GM18520 (cell line): Measurements from ENCODE around the gene GTSF1L.
A peak's percentile ranks its signal among the peaks of the same experiment; 100 is the strongest.

ENCODE experiments used
- ATAC-seq: cut with Tn5 transposase; IDR thresholded peaks from one replicate; pipeline ENCODE4 v1.9.1; 2021; ENCODE audit not compliant: unreplicated experiment

GTSF1L gene

DNA sequence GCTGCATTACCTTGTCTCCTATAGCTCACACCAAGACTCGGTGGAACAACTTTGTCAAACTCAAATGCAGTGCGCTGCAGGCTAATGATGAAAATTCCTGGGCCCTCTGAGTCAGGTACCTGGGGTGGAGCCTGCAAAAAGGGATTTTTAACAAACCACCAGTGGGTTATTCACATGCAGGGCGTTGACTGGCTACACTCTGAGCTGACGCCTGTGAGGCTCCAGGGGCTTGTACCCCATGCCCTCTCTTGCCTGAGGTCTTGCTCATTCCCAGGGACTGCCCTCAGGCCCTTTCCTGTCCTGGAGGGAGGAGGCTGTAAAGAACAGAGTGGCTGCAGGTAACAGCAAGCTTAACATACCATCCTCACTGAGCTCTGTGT lies 9.2 kb downstream of the GTSF1L start:
- ATAC-seq = no peak

GRCh38 chr20:43716757-43717615 lies 9.8 kb downstream of the GTSF1L start:
- ATAC-seq = no peak

GRCh38 chr20:43716123-43716522 lies 10.7 kb downstream of the GTSF1L start:
- ATAC-seq = no peak

DNA sequence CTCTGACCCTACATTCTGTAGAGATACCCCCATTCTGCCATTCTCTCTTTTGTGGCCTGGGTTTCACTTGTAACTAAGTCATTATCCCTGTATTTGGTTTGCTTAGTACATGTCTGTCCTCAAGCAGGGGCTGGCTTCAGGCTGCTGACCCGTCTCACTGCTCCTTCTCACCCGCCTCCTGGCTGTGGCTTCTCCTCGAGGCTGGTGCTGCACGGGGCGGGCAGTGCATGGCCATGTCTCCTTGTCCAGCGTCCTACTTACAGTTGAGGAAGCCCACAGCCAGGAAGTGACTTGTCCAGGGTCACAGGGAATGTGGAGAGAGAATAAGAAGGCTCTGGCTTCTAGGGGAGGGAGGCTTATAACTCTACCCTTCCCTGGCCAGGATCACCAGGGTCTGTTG lies 11.3 kb downstream of the GTSF1L start:
- ATAC-seq = no peak

DNA sequence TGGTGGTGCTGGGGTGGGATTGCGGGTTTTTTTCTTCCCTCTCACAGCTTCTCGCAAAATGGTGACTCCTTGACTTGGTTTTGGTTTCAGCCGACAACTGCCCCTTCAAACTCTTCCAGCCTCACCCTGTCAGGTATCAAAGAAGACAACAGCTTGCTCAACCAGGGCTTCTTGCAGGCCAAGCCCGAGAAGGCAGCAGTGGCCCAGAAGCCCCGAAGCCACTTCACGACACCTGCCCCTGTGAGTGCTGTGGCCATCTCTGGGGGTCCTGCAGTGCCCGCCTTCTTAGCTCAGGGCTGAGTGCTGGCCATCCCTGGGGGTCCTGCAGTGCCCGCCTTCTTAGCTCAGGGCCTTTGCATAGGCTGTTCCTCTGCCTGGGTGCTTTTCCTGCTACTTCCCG lies 11.8 kb downstream of the GTSF1L start:
- no peak for ATAC-seq

GRCh38 chr20:43711098-43711654 lies 15.6 kb downstream of the GTSF1L start:
- no peak for ATAC-seq

- ATAC-seq = peak; percentile 52
Measured at GRCh38 chr20:43710370-43711044, 16.3 kb downstream of the GTSF1L start.

DNA sequence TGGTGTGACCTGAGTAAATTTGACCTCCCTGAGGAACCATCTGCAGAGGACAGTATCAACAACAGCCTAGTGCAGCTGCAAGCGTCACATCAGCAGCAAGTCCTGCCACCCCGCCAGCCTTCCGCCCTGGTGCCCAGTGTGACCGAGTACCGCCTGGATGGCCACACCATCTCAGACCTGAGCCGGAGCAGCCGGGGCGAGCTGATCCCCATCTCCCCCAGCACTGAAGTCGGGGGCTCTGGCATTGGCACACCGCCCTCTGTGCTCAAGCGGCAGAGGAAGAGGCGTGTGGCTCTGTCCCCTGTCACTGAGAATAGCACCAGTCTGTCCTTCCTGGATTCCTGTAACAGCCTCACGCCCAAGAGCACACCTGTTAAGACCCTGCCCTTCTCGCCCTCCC lies 24.3 kb downstream of the GTSF1L start:
- no peak for ATAC-seq

GRCh38 chr20:43700627-43701026 lies 26.2 kb downstream of the GTSF1L start:
- no peak for ATAC-seq

DNA sequence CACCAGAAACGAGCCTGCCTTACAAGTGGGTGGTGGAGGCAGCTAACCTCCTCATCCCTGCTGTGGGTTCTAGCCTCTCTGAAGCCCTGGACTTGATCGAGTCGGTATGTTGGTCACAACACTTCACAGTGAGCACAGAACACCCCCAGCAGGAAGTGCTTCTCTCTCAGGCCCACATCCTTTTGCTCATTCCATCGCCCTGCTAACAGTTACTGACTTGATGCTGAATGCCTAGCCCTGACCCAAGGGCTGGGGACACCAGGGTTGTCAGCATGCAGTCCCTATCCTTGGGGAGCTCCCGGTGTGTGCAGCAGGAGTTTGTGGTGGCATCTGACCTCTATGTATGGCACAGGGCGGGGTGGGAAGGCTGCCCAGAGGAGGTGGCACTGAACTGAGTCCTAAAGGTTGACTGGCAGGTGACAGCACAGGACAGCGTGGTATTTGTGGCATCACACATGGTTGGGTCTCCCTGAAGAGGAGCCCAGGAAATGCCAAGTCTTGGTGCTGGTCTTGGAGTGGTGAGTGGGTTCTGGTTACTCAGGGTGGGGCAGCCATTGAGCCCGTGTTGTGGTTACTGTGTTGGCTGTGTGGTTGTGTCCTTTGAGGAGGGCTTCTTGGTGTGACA lies 26.7 kb downstream of the GTSF1L start:
- ATAC-seq = no peak

- no peak for ATAC-seq
Measured at GRCh38 chr20:43695571-43695970, 31.2 kb downstream of the GTSF1L start.

DNA sequence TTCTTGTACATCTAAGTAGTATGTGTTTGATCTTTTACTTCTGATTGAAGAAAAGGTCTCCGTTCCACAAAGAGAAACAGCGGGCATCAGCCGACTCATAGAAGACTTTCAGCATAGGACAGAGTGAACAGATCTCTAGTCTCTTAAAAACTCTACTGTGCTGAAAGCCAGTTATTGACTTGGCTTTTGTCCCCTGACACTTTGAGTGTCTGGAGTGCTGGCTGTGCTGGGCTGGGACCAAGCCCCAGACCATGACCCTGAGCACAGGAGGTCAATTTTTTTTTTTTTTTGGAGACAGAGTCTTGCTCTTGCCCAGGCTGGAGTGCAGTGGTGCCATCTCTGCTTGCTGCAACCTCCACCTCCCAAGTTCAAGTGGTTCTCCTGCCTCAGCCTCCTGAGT lies 32.0 kb downstream of the GTSF1L start:
- ATAC-seq = no peak

GRCh38 chr20:43691928-43692524 lies 34.8 kb downstream of the GTSF1L start:
- no peak for ATAC-seq

DNA sequence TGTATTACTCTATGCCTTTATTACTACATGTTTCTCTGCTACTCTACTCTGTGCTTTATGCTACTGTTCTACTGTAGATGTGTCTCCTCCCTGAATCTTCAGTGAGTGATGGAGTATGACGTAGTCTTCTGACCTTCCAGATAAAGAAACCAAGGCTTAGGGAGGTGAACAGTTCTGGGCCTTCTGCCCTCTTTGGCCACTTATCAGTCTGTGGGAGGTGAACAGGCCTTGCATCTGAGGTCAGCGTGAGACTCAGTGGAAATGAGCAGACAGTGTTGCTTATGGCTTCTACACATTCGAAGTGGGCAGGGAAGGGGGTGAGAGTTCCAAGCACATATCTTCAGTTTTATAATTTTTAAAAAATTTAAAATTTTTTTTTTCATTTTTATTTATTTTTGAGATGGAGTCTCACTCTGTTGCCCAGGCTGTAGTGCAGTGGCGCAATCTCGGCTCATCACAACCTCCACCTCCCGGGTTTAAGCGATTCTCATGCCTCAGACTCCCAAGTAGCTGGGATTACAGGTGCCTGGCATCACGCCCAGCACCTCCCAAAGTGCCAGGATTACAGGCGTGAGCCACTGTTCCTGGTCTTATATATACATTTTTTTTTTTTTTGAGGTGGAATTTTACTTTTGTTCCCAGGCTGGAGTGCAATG lies 35.7 kb downstream of the GTSF1L start:
- no peak for ATAC-seq

GRCh38 chr20:43689165-43689564 lies 37.6 kb downstream of the GTSF1L start:
- ATAC-seq = no peak

DNA sequence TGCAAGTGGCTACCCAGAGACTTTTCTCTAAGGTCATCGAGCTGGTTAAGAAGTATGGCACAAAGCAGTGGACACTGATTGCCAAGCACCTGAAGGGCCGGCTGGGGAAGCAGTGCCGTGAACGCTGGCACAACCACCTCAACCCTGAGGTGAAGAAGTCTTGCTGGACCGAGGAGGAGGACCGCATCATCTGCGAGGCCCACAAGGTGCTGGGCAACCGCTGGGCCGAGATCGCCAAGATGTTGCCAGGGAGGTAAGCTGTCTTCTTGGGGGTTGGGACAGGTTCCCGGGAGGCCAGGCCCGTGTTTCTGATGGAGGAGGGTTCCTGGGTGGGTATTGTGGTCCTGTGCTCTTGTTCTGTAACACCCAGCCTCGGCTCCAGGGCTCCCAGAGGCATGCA lies 40.0 kb downstream of the GTSF1L start:
- ATAC-seq = no peak

DNA sequence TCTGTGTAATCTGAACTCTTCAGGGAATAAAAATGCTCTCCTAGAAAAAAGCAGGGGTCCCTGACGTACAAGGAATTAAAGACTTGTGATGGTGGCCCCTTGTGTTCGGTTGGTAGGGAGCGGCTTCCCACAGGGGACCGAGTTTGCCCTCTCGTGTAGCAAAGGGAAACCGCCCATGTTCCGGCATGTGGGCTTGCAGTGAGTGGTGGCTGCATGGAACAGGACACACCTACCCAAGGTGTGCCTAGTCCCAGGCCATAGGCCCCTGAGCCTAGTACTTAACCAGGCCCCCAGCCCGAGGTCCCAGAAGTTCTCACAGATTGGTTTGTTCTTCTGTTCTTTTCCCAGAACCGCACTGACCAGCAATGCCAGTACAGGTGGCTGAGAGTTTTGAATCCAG lies 44.4 kb downstream of the GTSF1L start:
- no peak for ATAC-seq

DNA sequence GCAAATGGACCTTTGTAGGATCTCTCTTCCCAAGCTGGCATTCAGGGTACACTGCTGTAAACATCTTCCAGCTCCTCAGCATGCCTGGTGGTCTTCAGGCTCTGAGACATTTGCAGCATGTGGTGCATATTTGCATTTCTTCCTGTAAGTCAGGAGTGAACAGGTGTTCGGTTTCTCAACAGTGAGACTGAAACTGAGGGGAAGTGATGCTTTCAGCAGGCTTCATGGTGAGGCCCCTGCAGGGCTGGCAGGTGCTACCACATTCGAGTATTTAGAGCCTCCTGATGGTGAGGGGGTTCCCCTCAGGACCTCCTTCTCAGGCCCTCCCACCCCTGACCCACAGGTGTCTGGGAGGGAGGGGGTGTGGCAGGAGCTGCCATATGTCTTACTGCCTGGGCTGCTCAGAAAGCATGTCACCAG lies 44.8 kb downstream of the GTSF1L start:
- ATAC-seq = peak; percentile 95

DNA sequence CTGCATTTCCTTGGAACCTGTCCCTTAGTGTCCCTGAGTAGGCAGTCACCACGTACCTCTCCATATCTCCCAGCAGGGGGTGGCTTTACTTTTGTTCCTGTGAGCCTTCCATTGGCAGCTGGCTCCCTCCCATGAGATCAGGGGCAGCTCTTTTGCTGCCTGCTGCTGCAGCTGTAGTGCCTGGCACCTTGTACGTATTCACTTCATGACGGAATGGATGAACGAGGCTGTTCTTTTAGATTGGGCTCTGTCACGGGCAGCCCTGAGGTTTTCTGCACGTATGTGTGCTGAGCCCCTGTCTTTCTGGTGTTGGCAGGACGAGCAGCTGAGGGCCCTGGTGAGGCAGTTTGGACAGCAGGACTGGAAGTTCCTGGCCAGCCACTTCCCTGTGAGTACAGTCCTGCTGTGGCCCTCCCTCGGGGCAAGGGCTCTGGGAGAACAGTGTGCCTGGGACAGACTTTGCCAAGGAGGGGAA lies 45.3 kb downstream of the GTSF1L start:
- peak; percentile 14 for ATAC-seq

DNA sequence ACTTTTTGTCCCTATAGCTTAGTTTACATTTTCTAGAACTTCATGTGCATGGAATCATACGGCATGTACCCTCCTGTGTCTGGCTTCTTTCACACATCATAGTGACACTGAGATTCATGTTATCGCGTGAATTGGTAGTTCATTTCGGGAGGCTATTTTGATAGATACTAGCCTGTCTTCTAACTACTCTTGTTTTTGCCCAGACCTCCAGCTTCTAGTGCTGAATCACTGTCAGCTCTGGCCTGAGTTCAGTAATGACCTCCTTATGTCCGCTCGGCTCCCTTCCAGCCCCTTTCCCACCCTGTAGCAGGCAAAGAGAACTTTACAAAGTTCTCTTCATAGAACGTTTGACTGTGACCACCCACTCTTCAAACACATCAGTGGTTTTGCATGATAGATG lies 45.8 kb downstream of the GTSF1L start:
- no peak for ATAC-seq

GRCh38 chr20:43676368-43676767 lies 50.4 kb downstream of the GTSF1L start:
- ATAC-seq = no peak
